IPS-11a (cell line): ENCODE measurements around the gene PLCH2.
A peak's percentile ranks its signal among the peaks of the same experiment; 100 is the strongest.
"Not testable (repeated sequence)": the region's sequence is repeated elsewhere in the genome, so short reads cannot be mapped to it uniquely, and the experiment has no call there.

Experiments
- H3K4me3 ChIP-seq: one replicate; pipeline ENCODE4 v1.5.1; 2013; ENCODE audit warnings: low read depth, low read length, control low read depth

Gene PLCH2

DNA sequence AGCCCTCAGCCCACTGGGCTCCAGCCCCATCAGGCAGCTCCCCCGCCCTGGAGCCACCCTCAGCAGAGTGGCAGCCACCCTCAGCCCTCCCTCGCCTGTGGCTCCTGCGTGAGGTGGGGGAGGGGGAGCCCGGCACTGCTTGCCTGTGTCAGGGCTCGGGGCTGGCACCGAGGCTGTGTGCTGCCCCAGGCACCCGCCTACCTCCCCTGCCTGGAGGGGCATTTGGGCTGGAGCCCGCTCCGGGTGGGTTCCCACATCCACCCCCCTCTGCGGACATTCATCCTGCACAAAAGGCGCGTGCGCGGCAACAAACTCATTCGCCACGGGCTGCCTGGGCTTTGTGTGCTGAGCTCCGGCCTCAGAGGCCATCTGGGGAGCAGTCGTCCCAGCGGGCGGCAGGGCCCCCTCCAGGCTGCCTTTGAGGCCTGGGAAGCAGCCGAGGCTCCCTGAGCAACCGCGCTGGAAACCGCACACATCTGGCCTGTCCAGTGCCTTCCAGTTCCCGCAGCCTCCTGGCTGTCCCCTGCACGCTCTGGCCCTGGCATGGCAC, 67.5 kb downstream of the PLCH2 start:
- H3K4me3 ChIP-seq, result no peak overlapping the region

DNA sequence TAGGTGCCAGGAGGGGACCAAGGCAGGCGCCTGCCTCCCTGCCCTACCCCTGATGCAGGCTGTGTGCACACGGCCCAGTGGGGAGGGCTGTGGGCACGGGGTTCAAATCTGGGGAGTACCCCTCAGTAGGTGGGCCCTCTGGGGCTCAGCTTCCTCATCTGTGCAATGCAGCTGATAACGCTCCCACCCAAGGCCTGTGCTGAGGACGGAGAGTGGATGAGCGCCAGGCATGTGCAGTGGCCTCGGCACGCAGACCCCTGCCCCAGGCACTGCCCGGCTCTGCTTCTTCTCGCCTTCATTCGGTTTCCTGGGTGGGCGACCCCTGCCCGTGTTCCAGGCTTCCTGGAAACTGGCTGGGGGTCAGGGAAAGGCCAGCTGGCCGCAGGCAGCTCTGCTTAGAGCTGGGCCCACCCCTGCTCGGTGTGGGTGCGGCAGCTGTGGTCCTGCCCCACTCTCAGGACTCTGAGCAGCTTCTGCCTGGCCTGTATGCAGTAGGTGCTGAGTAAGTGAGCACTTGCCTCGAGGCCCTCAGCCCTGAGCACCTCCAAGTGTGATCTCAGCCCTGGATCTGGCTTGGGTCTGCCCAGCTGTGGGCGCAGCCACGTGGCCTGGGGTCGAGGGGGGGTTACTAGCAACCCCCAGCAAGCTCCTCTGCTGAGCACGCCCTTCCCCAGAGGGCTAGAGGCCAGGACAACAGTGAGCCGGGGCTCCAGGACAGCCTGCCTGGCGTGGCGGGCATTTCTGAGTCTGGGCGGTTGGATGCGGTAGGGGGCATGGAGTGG, 68.2 kb downstream of the PLCH2 start:
- no peak overlapping the region for H3K4me3 ChIP-seq

DNA sequence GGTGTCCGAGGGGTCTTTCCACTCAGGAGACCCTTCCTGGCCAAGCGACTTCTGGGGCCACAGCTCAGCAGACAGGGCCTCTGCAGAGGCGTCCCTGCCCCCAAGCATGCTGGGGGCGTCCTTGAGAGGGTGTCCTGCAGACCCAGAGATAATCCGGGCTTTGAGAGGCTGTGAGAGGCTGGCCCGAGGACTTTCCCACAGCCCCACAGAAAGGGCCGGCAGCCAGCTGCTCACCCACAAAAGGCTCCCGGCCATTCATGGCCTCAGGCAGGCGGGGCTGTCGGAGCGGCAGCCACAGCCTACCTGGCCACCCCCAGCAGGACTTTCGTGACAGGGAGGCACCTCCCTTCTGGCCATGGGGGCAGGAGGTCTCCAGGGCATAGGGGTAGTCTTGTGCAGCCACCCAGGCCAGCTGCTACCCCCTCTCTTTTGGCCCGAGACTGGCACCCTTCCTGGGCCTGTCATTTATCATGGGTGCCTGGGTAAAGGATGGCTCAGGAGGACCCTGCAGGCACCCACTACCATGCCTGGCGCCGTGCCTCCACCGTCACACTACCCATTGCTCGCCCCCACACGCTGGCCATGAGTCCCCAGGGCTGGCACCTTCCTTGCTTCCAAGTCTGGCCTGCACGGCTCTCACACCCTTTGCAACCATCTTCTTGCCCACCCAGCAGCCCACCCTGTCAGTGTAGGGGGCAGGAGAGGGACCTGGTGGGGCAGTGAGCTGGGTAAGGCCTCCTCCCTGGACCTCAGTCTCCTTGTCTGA, 69.0 kb downstream of the PLCH2 start:
- H3K4me3 ChIP-seq, result no peak overlapping the region

DNA sequence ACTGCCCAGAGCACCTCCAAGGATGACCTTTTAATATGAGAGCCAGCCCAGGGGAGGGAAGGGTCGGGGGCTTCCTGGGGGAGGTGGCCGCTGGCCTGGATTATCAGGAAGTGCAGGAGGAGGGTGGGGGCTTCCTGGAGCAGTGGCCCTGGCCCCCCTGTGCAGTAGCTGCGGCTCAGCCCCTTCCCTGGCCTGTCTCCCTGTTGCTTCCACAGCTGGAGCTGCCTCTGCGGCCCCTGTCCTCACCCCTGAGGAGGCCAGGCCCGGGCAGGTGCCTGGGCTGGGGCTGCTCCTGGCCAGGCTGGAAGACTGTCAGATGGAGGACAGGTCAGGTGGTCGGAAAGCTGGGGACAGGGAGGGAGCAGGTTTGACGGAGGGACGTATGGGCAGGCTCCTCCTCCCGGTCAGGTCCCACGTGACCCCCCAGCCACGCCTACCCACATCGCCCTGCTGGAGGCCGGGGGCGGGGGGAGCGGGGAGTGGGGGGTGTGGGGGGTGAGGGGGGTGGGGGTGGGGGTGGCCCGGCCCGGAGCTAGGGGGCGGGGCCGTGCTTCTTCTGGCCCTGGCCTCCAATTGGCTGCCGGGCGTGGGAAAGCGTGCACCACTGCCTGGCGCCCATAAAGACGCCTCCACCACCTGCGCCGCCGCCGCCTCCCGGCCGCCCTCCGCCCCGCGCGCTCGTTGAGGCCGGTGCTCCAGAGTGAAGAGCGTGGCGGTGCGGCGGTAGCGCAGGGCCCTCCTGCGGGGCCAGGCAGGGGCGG, 69.8 kb downstream of the PLCH2 start:
- peak overlapping the region; percentile 50 for H3K4me3 ChIP-seq

DNA sequence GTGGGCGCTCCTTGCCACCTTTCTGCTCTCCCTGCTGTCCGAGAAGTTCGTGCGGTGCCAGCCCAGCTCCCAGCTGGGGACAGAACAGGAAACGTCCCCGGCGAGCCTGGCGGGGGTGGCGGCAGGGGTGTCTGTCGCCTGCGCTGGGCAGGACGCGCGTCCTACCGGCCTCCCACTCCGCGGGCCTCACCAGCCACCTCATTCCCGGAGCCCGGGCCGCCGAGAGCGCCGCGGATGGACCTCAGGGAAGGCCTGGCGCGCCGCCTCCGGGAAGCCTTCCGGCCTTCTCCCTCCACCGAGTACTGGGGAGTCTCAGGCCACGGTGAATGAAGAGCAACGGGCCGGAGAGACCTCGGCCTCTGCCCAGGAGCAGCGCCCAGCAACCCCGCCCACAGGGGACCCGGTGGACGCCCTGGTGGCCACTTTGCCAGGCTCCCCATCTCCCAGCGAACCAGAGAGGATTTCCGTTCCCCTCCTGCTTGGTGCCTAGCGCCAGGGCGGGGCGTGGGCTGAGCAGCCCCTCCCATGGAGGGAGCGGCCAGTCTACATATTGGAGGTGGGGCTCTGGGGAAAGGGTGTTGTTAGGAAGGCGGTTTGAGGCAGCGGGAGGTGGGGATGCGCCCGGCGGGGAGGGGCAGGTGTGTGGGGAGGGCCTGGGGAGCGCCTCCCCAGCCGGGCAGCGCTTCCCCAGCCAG, 70.6 kb downstream of the PLCH2 start:
- peak overlapping the region; percentile 50 for H3K4me3 ChIP-seq

DNA sequence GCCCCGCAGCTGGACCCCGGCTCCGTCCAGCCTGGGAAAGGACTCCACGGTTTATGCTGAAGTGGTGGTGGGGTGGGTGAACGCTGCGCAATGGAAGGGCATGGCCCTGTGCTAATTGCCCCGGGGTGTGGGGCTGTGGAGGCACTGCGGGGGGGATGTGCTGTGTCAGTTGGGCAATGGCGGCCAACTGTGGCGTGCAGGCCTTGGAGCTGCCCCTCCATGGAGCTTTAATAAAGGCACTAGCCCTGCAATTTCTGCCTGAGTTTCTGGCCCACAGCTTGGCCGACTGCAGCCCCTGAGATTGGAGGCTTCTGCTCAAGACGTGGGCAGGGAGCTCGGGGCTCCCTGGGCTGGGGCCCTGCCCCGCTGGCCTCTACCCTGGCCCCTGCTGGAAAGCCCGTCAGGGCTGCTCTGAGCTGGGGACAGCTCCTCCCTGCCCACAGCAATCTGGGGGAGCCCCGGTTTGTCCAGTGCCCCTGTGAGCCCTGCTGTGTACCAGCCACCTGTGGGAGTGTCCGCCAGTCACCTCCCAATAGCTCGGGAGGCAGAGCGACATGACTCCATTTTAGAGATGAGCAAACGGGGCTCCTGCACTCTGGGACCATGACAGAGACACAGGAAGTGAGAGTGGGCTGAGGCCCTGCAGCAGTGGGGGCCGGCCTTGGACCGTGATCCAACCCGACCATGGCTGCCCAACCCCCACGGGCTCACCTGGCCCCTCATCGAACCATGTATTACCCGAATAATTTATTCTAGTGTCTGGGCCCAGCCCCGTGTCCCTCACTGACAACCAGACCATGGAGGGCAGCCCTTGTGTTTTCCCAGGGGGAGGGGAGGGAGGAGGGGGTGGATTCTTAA, 71.3 kb downstream of the PLCH2 start:
- H3K4me3 ChIP-seq, result peak overlapping the region; percentile 50

DNA sequence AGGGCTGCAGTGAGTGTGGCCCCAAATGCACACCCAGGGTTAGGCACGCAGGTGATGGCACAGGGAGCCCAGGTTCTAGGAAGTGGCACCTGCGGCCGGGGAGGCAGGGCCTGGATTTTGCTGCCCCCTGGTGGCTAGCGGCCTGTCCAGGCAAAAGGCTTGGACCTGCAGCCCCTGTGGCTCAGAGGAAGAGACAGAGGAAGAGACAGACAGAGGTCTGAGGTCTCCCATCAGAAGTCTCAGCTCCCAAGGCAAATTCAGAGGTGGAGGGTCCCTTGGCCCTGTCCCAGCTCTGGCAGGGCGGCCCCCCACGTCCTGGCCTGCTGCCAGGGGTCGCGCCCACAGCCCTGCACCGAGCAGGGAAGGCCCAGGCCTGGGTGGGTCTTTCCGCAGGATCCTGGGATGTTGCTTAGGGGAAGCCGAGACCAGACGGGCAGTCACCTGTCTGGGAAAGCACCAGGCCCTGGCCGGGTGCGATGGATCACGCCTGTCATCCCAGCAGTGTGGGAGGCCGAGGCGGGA, 72.0 kb downstream of the PLCH2 start:
- H3K4me3 ChIP-seq, result no peak overlapping the region

DNA sequence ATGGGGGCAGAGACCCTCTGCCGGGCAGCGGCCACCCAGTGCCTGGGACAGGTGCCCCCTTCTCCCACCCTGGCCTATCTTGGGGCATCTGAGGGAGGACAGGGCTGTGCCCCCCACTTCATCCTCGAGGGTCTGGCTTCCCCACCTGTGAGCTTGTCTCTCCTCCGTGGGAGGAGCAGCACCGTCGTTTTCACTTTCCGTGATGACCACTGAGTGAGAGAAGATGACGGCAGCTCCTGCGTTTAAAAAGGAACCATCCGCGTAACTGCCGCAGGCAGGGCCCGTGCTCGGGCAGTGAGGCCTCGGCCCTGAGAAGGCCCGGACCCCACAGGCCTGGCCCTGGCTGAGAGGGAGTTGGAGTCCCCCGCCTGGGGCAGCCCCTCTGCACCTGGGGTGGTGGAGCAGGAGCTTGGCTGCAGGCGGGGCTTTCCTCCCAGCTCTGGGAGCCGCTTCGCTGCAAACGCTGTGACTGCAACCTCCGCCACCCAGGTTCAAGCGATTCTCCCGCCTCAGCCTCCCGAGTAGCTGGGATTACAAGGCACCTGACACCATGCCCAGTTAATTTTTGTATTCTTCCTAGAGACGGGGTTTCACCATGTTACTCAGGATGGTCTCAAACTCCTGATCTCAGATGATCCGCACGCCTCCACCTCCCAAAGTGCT, 73.4 kb downstream of the PLCH2 start:
- H3K4me3 ChIP-seq, result not testable (repeated sequence)

DNA sequence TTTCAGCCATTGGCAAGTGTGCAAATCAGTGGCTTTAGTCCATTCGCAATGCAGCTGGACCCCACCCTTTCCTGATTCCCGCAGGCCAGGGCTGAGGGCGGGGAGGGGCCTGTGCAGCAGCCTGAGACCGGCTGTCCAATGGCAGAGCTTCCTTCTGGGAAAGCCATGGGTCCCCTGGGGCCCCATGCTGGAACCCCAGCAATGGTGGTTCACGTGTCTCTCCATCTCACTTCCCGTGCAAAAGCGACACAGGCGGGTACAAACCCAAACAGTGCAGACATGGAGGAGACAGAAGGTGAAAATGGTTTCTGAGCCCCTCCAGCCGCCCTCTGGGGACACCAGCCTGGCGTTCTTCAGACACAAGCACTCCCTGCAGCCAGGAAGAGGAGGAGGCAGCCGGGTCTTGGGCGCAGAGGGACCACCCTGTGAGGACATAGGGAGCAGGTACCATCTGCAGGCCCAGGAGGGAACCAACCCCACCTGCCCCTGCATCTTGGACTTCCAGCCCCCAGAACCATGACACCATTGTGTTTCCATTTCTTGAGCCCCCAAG, 74.3 kb downstream of the PLCH2 start:
- H3K4me3 ChIP-seq, result not testable (repeated sequence)

DNA sequence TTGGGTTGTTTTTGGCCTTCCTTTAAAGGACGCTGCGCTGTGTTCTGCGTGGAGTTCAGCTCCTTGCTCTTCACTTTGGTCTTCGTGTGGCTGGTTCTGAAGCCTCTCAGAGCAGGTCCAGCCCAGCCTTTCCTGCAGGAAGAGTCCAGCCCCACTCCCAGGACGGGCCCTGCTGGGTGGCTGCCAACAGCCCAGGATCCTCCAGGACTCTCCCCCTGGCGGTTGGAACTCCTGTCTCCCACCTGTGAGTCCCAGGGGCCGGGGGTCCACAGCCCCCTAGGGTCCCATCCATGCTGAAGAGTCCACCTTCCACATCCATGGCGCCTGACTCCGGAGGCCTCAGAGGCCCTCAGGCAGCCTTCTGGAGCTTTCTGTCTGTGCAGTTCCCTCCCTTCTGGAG, 75.5 kb downstream of the PLCH2 start:
- not testable (repeated sequence) for H3K4me3 ChIP-seq

DNA sequence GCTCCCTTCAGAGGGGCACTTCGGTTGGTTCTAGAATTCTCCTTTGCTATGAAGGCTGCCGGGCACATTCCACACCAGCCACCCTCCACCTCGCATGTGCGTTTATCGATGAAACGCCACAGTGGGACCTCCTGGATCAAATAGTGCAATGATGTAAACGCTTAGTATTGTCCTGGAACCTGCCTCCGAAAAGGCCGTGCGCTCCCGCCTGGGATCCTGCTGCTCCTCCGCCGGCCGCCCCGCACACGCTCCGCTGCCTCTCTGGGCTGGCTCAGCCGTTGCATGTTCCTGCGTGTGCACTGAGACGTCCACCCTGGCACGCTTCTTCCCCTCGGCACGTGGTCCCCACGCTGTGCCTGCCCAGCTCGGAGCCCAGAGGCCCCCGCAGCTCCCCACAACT, 76.1 kb downstream of the PLCH2 start:
- no peak overlapping the region for H3K4me3 ChIP-seq

DNA sequence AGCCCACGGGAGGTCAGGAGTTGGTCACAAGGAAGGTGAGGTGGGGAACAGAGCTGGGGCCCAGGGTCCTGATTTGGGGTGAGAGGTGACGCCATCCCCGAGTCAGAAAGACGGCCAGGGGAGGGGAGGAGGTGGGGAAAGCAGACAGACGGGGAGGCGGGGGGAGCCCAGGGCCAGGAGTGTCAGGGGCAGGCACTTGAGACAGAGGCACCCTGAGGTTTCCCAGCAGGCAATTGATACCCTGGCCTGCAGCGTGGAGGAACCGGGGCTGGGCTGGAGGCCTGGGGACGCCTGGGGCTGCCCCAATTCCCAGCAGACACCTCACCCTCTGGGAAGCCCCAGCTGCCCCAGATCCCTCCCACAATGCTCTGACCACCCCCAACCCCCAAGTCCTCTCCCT, 77.0 kb downstream of the PLCH2 start:
- H3K4me3 ChIP-seq, result not testable (repeated sequence)

DNA sequence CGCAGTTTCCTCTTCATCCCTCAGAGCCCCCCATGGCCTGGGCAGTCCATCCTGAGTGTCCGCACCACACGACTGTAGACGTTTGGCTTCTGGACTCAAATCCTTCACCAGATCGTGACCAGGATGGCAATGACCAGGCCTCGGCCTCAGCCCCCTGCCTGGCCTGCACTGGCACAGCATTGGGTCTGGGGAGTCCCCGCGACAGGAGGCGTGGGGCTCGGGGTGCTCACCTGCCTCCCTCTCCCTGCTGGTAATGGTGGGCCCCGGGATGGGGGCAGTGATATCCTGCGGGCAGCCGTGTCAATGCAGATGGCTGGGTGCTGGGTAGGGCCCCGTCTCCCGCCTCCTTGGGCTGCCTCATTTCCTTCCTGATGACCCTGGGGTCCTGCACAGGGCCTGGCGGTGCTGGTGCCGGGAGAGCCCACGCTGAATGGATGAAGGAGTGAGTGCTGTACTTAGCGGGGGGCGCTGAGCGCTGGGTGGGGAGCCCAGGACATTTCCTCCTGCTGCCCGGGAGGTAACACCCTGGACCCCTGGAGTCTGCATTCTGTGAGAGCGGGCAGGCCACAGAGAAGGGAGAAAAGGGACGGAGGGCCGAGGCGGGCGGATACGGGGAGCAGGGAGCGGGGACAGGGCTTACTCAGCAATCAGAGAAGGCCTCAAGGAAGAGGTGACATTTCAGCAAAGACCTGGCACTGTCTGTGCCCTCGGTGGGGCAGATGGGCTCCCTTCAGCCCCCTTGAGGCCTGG, 78.0 kb downstream of the PLCH2 start:
- no peak overlapping the region for H3K4me3 ChIP-seq

DNA sequence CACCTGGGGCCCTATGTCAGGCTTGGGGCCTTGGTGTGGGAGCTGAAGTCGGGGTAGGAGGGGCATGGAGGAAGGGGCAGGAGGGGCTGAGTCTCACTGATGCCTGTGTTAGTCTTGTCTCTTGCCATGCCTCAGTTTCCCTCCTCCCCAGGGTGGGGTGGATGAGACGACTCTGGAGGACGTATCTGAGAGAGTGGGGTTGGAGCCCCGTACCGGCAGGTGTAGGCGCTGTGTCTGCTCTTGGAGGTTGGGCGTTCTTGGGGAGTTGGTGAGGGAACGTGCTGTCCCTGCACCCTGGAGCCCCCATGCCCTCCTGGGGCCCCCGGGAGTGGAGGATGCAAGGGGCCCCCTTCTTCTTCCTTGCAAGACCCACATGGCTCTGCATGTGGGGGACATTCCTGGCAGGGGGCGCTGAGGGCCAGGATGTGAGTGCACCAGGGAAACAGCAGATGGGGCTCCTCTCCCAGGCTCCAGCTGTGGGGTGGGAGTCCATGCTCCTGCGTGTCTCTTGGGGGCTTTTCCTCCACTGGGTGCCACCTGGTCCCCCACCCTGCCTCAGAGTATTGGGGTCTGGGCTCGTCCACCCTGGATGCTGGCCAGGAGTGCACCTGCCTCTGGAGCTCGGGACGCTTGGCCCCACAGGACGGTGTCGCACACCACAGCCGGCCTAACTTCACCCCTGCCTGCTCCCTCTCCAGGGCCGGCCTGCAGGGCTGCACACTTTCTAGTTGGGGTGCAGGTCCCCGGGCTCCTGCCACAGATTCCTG, 78.7 kb downstream of the PLCH2 start:
- H3K4me3 ChIP-seq, result no peak overlapping the region
